ENCODE results near the gene NUP93.

DNA sequence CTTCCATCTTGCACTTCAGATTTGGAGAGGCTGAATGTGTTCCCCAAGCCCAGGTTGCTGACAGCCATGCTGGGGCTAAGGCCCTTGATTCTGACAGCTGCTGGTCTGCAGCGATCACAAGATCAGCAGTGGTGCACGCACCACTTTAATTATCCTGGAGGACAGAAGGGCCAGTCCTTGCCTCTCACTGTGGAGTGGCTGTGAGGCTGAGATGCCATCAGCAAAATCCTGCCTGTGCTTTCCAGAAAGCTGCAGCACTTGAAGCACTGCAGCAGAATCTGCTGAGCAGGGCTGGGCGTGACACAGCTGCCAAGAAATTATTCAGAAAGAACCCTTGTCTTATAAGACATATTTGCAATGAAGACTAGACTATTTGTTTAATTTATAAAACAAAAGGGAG is 37.1 kb downstream of the NUP93 start:
- TF ChIP-seq, protein P1, sequence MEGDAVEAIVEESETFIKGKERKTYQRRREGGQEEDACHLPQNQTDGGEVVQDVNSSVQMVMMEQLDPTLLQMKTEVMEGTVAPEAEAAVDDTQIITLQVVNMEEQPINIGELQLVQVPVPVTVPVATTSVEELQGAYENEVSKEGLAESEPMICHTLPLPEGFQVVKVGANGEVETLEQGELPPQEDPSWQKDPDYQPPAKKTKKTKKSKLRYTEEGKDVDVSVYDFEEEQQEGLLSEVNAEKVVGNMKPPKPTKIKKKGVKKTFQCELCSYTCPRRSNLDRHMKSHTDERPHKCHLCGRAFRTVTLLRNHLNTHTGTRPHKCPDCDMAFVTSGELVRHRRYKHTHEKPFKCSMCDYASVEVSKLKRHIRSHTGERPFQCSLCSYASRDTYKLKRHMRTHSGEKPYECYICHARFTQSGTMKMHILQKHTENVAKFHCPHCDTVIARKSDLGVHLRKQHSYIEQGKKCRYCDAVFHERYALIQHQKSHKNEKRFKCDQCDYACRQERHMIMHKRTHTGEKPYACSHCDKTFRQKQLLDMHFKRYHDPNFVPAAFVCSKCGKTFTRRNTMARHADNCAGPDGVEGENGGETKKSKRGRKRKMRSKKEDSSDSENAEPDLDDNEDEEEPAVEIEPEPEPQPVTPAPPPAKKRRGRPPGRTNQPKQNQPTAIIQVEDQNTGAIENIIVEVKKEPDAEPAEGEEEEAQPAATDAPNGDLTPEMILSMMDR (conservative IDR thresholded peaks at IDR 0.05) = no peak
- TF ChIP-seq EZH2 (IDR thresholded peaks at IDR 0.05; ENCODE audit: low read depth) = no peak
